Fibroblast of mammary gland (primary cell): ENCODE results near the gene TOR1A.
A peak's percentile ranks its signal among the peaks of the same experiment; 100 is the strongest.

ENCODE experiments used
- DNase-seq: peaks from one replicate; pipeline ENCODE4 v3.0.0-alpha.2; 2010; ENCODE audit warnings: low read depth
- H3K4me3 ChIP-seq: 2 replicates; pipeline ENCODE4 v1.5.1; 2011; ENCODE audit warnings: low read depth, mild to moderate bottlenecking, low read length, moderate library complexity; ENCODE audit not compliant: control insufficient read depth
- TF ChIP-seq, protein P1 (sequence below): conservative IDR thresholded peaks from 2 replicates; pipeline ENCODE4 v1.5.1; 2011; ENCODE audit warnings: low read depth, low read length, inconsistent platforms; ENCODE audit not compliant: control insufficient read depth, insufficient read depth

The TOR1A gene

DNA sequence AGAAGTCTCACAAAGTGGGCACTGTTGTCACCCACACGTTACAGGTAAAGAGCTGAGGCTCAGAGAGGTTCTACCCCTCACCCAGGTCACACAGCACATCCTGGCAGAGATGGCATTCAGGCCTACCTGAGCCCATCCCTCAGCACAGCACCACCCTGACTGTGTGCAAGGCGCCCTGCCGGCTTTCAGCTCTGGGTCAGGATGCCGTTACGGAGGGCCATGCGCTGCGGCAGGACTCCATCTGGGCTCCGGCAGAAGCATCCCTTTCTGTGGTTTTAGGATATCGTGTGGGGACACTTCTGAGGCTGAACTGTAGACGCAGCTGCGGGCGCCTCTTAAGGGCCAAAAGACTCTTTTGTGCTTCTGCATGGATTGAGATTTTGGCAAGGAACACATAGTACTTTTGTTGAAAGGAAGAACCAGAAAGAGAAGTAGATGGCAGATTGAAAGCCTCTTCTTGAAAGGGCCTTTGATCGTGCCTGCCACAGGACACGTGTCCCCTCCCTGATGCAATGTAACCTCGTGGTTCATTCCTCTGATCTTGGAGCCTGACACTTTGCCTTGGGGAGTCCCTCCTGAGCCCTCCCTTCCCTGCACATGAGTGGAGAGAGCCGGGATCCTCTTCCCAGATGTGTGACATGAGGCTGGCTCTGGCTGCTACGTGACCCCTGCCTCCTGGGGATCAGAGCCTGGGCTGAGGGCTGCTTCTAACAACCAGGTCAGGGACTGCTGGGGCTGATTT is 42.6 kb upstream of the TOR1A start:
- DNase-seq: no peak
- no peak overlapping the region for H3K4me3 ChIP-seq
- TF ChIP-seq, protein P1, sequence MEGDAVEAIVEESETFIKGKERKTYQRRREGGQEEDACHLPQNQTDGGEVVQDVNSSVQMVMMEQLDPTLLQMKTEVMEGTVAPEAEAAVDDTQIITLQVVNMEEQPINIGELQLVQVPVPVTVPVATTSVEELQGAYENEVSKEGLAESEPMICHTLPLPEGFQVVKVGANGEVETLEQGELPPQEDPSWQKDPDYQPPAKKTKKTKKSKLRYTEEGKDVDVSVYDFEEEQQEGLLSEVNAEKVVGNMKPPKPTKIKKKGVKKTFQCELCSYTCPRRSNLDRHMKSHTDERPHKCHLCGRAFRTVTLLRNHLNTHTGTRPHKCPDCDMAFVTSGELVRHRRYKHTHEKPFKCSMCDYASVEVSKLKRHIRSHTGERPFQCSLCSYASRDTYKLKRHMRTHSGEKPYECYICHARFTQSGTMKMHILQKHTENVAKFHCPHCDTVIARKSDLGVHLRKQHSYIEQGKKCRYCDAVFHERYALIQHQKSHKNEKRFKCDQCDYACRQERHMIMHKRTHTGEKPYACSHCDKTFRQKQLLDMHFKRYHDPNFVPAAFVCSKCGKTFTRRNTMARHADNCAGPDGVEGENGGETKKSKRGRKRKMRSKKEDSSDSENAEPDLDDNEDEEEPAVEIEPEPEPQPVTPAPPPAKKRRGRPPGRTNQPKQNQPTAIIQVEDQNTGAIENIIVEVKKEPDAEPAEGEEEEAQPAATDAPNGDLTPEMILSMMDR: no peak

DNA sequence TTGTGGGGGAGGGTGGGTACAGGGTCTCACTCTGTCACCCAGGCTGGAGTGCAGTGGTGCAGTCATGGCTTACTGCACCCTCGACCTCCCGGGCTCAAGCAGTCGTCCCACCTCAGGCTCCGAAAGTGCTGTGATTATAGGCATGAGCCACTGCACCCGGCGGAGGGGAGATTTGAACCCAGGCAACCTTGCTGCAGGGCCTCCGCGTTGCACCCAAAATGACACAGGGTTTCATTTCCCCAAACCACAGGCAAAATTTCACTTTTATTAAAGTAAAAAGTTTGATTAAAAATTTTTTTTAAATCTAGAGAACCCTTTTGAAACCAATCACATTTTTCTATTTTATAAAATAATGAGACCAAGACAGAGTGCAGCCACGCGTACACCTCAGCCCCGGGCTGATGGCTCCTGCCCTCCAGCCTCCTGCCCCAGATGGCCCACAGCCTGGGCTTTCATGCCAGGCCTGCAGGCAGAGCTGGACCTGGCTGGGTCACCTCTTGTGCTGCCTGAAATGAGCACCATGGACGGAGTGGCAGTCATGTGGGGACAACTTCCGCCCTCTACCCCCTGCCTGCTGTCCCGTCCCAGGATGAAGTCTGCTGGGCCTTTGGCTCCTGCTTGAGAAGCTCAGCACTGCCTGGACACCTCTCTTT is 41.9 kb upstream of the TOR1A start:
- TF ChIP-seq, protein P1: no peak
- DNase-seq: no peak
- no peak overlapping the region for H3K4me3 ChIP-seq

DNA sequence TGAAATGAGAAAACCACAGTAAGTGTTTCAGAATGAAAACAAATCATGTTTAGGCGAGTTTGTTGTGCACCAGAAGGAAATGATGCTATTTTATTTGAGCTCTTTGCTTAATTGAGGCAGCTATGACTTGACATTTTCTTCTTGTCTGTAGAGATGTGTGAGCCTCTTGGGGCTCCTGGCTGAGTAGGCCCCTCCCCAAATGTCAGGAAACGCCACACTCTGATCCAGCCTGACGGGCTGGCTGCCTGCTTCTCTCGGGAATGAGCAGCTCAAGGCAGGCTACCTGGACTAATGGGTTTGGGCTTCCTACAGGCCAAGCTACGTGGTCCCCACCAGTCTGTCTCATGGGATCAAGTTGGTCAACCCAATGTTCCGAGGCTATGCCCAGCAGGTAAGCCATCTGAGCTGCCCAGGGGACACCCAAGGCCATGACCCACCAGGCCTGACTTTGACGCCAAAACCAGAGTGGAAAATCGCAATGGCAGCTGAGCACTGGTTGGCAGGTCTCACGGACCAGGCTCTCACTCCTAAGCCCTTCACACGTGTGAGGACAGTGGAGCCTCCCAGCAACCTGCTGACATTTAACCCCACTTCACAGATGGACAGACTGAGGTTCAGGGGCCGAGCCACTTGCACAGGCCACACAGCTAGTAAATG is 41.2 kb upstream of the TOR1A start:
- DNase-seq: no peak
- TF ChIP-seq, protein P1: no peak

DNA sequence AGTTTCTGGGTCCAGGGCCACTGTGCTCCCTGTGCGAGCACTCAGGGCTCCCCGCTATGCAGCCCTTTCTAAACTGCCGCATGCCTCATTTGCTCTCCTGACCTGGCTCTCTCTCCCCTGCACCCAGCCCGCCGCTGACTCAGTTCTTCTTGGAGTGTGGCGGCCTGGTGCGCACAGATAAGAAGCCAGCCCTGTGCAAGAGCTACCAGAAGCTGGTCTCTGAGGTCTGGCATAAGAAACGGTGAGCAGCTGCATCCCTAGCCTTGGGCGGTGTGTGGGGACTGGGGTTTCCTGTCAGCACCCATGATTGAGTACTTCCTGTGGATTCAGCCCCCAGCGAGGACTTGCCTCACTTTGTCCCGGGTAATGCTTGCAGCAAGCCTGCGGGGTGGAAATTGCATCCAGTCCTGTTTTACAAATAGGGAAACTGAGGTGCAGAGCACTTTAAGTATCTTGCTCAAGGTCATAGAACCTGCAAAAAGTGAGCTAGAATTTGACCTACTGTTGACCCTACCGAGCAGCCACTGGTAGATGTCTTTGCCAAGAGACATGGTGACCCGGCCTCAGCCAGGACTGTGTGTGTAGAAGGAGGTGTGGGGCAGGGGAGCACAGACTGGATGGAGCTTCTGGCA is 39.2 kb upstream of the TOR1A start:
- TF ChIP-seq, protein P1: no peak
- peak; percentile 48 for DNase-seq
- H3K4me3 ChIP-seq: no peak overlapping the region

More for the DNA sequence above, 41.2 kb upstream of the TOR1A start:
- H3K4me3 ChIP-seq: no peak overlapping the region

DNA sequence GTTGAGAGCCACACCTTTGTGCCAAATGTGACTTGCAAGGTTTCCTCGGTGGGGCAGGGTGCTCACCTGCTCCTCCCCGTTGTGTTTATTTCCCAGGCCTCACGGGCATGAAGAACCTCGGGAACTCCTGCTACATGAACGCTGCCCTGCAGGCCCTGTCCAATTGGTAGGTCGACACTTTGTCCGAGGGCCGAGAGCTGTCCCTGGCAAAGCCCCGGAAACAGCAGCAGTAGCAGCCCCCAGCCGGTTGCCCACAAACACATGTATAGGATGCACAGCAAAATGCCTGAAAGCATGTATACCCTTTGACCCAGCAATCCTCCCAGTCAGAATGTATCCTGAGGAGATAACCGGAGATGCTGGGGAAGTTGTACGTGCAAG is 37.5 kb upstream of the TOR1A start:
- H3K4me3 ChIP-seq: no peak overlapping the region
- TF ChIP-seq, protein P1: no peak
- no peak for DNase-seq

DNA sequence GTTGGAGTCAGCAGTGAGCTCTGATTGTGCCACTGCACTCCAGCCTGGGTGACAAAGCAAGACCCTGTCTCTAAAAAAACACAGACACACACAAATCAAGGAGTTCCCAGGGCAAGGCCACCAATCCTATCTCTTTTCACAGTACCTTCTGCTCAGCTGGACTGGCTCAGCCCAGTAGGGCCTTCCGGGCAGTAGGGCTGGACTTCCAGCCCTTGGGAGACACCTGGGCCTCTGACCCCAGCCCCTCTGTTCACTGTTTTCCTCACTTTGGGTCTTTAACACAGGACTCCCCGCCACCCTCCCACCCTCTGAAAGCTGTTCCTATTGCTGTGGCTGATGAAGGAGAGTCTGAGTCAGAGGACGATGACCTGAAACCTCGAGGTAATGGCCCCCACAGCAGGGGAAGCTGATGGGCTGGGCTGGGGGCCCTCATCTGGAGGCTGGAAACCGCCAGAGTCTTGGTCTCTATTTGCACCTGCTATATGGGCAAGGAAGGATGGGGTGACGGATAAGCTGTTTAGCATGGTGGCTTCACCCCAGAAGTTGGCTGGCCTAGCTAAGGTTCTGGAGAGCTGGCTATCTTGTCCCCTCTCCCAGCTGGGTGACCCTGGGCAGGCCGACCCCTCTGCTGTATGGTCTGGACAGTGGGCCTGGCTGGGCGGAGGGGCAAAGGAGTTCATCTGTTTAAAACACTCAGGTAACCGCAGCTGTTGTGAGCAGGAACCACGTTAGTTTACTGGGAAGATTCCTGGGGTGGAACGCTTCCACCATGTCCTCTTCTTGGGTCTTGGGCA is 36.9 kb upstream of the TOR1A start:
- TF ChIP-seq, protein P1: no peak
- DNase-seq: no peak
- H3K4me3 ChIP-seq: no peak overlapping the region
